Activated T-cell treated with anti-CD3 and anti-CD28 coated beads, Interleukin-2, amount 50 U/mL, for 72 hours (primary cell): ENCODE results near the gene TMEM141. TPM values are rescaled to one million over a fixed set of nuclear protein-coding genes. Genes with fewer than 3 reads are reported as not detected.

Experiments
- ATAC-seq, 2 donors: fragments of 150-1000 bp; cut with Tn5 transposase; replicated peaks in 1 of 2; 2 replicates each; pipeline ENCODE4 v1.10.0; 2021; ENCODE audit warnings: moderate library complexity in 2 of 2, mild to moderate bottlenecking in 1 of 2
- DNase-seq, 2 donors: peaks; one replicate each; pipeline ENCODE4 v3.0.0; 2021 to 2022; ENCODE audit warnings: mixed read lengths in 1 of 2
- H3K27ac Mint-ChIP-seq: one replicate; pipeline ENCODE4 v1.8.0; 2022; ENCODE audit warnings: mild to moderate bottlenecking, moderate library complexity, mixed read lengths
- H3K27me3 Mint-ChIP-seq: one replicate; pipeline ENCODE4 v1.8.0; 2022; ENCODE audit warnings: low read depth, mixed read lengths
- H3K36me3 Mint-ChIP-seq, 2 donors: one replicate each; pipeline ENCODE4 v1.8.0; 2022; ENCODE audit warnings: mixed read lengths in 2 of 2, mild to moderate bottlenecking in 1 of 2; ENCODE audit not compliant: insufficient read depth in 2 of 2
- H3K4me1 Mint-ChIP-seq: one replicate; pipeline ENCODE4 v1.8.0; 2022; ENCODE audit warnings: low read depth, mixed read lengths
- H3K4me3 Mint-ChIP-seq, 2 donors: one replicate each; pipeline ENCODE4 v1.8.0; 2022; ENCODE audit warnings: mild to moderate bottlenecking in 2 of 2, mixed read lengths in 2 of 2, moderate library complexity in 2 of 2
- H3K9me3 Mint-ChIP-seq, 2 donors: one replicate each; pipeline ENCODE4 v1.8.0; 2022; ENCODE audit warnings: mixed read lengths in 2 of 2
- total RNA-seq, 2 donors: library from RNA; stranded (reverse); gene quantifications; one replicate each; pipeline ENCODE4 v1.2.3, GENCODE V29; 2022

Gene TMEM141
- 10 to 100 TPM; 18.7 to 20.9 TPM for total RNA-seq

GRCh38 chr9:136790640-136791515 lies at the start of gene TMEM141:
Gene TMEM141, plus strand, starts transcription at chr9:136791344. Its CDS starts 27 bp downstream, at chr9:136791371.
- Mint-ChIP-seq H3K9me3 (no peaks in the 10 kb centered on the region), H3K4me3 (peak within 1 kb of the TSS; percentile 81 to 88), H3K36me3 (no peaks in the 10 kb centered on the region), H3K27me3 (no peaks in the 10 kb centered on the region), H3K4me1 (peaks cover 32% of the 10 kb centered on the region), H3K27ac (peak within 1 kb of the TSS; percentile 22)
- ATAC-seq, result peak; percentile 90 to 91
- DNase-seq, result peak; percentile 100

GRCh38 chr9:136741883-136742571 lies 49.1 kb upstream of the TMEM141 start:
- Mint-ChIP-seq H3K4me3 (peak overlapping the region; percentile 65 to 72), H3K9me3 (no peaks in the 10 kb centered on the region), H3K36me3 (no peaks in the 10 kb centered on the region), H3K4me1 (peaks cover 21% of the 10 kb centered on the region), H3K27ac (no peak overlapping the region), H3K27me3 (no peaks in the 10 kb centered on the region)
- peak; percentile 63 for DNase-seq
- peak; percentile 65 to 74 for ATAC-seq

GRCh38 chr9:136742591-136743391 lies 48.4 kb upstream of the TMEM141 start, which contains the start of gene LCN10:
Gene LCN10, minus strand, starts transcription at chr9:136742940. Its CDS starts 37 bp downstream, at chr9:136742903.
- Mint-ChIP-seq H3K27me3 (no peaks in the 10 kb centered on the region), H3K9me3 (no peaks in the 10 kb centered on the region), H3K4me3 (peak within 1 kb of the TSS; percentile 65 to 72), H3K36me3 (no peaks in the 10 kb centered on the region), H3K4me1 (peaks cover 21% of the 10 kb centered on the region), H3K27ac (no peak within 1 kb of the TSS)
- ATAC-seq (no peak), DNase-seq (no peak)

- peaks cover 9% of the 10 kb centered on the region for H3K27me3 Mint-ChIP-seq
- DNase-seq (no peak), ATAC-seq (no peak)
- no peak overlapping the region for H3K4me3 Mint-ChIP-seq
- no peaks in the 10 kb centered on the region for H3K9me3 Mint-ChIP-seq
- H3K4me1 Mint-ChIP-seq, result peaks cover 17% of the 10 kb centered on the region
- H3K36me3 Mint-ChIP-seq, result no peaks in the 10 kb centered on the region
- H3K27ac Mint-ChIP-seq, result no peak overlapping the region
Observed at GRCh38 chr9:136743639-136744211, 47.4 kb upstream of the TMEM141 start.

- Mint-ChIP-seq H3K27ac (no peak overlapping the region), H3K27me3 (peaks cover 9% of the 10 kb centered on the region), H3K9me3 (no peaks in the 10 kb centered on the region), H3K36me3 (no peaks in the 10 kb centered on the region), H3K4me3 (no peak overlapping the region), H3K4me1 (peaks cover 22% of the 10 kb centered on the region)
- DNase-seq (no peak), ATAC-seq (no peak)
Observed at GRCh38 chr9:136744773-136745172, 46.4 kb upstream of the TMEM141 start.

GRCh38 chr9:136745389-136746154 lies 45.6 kb upstream of the TMEM141 start:
- peaks cover 30% of the 10 kb centered on the region for H3K4me1 Mint-ChIP-seq
- no peak overlapping the region for H3K4me3 Mint-ChIP-seq
- ATAC-seq, result no peak
- H3K9me3 Mint-ChIP-seq, result peaks cover under 1% of the 10 kb centered on the region in 2 donors
- H3K27ac Mint-ChIP-seq, result no peak overlapping the region
- peaks cover 9% of the 10 kb centered on the region for H3K27me3 Mint-ChIP-seq
- no peak for DNase-seq
- peaks cover under 1 to 1% of the 10 kb centered on the region in 2 donors for H3K36me3 Mint-ChIP-seq

- Mint-ChIP-seq H3K36me3 (peaks cover 3 to 5% of the 10 kb centered on the region in 2 donors), H3K27me3 (peaks cover 9% of the 10 kb centered on the region), H3K4me3 (no peak overlapping the region), H3K4me1 (peaks cover 36% of the 10 kb centered on the region), H3K9me3 (peaks cover 2% of the 10 kb centered on the region in 2 donors), H3K27ac (no peak overlapping the region)
- no peak for ATAC-seq
- DNase-seq, result no peak
Observed at GRCh38 chr9:136746155-136746490, 45.0 kb upstream of the TMEM141 start.

- no peak for DNase-seq
- H3K27ac Mint-ChIP-seq, result no peak overlapping the region
- H3K9me3 Mint-ChIP-seq, result peaks cover 3 to 4% of the 10 kb centered on the region in 2 donors
- peaks cover 4 to 7% of the 10 kb centered on the region in 2 donors for H3K36me3 Mint-ChIP-seq
- H3K27me3 Mint-ChIP-seq, result peaks cover 9% of the 10 kb centered on the region
- H3K4me3 Mint-ChIP-seq, result no peak overlapping the region
- H3K4me1 Mint-ChIP-seq, result peaks cover 33% of the 10 kb centered on the region
- ATAC-seq, result no peak
Observed at GRCh38 chr9:136746621-136747020, 44.5 kb upstream of the TMEM141 start.

GRCh38 chr9:136747161-136748060 lies 43.7 kb upstream of the TMEM141 start:
- Mint-ChIP-seq H3K4me3 (no peak overlapping the region), H3K27ac (no peak overlapping the region), H3K9me3 (peaks cover 9 to 11% of the 10 kb centered on the region in 2 donors), H3K36me3 (peaks cover 8 to 15% of the 10 kb centered on the region in 2 donors), H3K27me3 (peaks cover 14% of the 10 kb centered on the region), H3K4me1 (peaks cover 25% of the 10 kb centered on the region)
- no peak for ATAC-seq
- no peak for DNase-seq

- Mint-ChIP-seq H3K27ac (no peak within 1 kb of the TSS), H3K4me1 (peaks cover 22% of the 10 kb centered on the region)
Observed at GRCh38 chr9:136748201-136748600, 42.9 kb upstream of the TMEM141 start, which contains the start of gene LCN6. Gene LCN6, minus strand, starts transcription at chr9:136748525. Its CDS starts 42 bp downstream, at chr9:136748483.

More at GRCh38 chr9:136748201-136748600, 42.9 kb upstream of the TMEM141 start, which contains the start of gene LCN6:
- Mint-ChIP-seq H3K4me3 (no peak within 1 kb of the TSS), H3K27me3 (peaks cover 19% of the 10 kb centered on the region), H3K36me3 (peaks cover 11 to 22% of the 10 kb centered on the region in 2 donors), H3K9me3 (peaks cover 12 to 14% of the 10 kb centered on the region in 2 donors)
- no peak for DNase-seq
- ATAC-seq, result no peak
